ENCODE results near the gene PRRC2B. TPM values are rescaled to one million over a fixed set of nuclear protein-coding genes. Genes with fewer than 3 reads are reported as not detected.

PRRC2B gene
- total and polyA plus RNA-seq, 2 of the 8 experiments (the other 6 are each of a cell fraction or from before 2014, with no cell fraction given): 37.3 to 249 TPM

DNA sequence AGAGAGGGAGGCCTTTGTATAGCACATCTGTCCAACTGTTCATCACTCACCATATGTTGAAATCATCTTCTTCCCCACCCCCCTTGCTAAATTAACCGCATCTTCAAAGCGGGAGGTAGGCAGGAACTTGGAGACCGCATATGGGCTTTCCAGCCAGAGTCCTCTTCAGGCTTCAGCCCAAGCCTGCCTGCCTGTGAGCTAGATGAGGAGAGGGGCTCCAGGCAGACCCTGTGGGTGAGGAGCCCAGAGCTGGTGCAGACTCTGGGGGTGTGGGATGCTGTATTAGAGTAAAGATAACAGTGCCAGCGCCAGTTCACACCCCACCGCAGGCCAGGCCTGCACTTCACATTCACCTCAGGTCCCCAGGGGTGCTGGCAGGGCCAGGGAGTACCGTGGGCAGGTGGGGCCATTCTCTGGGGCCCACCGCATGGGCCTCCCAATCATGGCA lies 16.2 kb downstream of the PRRC2B start (continued):
- TF ChIP-seq, protein P1, sequence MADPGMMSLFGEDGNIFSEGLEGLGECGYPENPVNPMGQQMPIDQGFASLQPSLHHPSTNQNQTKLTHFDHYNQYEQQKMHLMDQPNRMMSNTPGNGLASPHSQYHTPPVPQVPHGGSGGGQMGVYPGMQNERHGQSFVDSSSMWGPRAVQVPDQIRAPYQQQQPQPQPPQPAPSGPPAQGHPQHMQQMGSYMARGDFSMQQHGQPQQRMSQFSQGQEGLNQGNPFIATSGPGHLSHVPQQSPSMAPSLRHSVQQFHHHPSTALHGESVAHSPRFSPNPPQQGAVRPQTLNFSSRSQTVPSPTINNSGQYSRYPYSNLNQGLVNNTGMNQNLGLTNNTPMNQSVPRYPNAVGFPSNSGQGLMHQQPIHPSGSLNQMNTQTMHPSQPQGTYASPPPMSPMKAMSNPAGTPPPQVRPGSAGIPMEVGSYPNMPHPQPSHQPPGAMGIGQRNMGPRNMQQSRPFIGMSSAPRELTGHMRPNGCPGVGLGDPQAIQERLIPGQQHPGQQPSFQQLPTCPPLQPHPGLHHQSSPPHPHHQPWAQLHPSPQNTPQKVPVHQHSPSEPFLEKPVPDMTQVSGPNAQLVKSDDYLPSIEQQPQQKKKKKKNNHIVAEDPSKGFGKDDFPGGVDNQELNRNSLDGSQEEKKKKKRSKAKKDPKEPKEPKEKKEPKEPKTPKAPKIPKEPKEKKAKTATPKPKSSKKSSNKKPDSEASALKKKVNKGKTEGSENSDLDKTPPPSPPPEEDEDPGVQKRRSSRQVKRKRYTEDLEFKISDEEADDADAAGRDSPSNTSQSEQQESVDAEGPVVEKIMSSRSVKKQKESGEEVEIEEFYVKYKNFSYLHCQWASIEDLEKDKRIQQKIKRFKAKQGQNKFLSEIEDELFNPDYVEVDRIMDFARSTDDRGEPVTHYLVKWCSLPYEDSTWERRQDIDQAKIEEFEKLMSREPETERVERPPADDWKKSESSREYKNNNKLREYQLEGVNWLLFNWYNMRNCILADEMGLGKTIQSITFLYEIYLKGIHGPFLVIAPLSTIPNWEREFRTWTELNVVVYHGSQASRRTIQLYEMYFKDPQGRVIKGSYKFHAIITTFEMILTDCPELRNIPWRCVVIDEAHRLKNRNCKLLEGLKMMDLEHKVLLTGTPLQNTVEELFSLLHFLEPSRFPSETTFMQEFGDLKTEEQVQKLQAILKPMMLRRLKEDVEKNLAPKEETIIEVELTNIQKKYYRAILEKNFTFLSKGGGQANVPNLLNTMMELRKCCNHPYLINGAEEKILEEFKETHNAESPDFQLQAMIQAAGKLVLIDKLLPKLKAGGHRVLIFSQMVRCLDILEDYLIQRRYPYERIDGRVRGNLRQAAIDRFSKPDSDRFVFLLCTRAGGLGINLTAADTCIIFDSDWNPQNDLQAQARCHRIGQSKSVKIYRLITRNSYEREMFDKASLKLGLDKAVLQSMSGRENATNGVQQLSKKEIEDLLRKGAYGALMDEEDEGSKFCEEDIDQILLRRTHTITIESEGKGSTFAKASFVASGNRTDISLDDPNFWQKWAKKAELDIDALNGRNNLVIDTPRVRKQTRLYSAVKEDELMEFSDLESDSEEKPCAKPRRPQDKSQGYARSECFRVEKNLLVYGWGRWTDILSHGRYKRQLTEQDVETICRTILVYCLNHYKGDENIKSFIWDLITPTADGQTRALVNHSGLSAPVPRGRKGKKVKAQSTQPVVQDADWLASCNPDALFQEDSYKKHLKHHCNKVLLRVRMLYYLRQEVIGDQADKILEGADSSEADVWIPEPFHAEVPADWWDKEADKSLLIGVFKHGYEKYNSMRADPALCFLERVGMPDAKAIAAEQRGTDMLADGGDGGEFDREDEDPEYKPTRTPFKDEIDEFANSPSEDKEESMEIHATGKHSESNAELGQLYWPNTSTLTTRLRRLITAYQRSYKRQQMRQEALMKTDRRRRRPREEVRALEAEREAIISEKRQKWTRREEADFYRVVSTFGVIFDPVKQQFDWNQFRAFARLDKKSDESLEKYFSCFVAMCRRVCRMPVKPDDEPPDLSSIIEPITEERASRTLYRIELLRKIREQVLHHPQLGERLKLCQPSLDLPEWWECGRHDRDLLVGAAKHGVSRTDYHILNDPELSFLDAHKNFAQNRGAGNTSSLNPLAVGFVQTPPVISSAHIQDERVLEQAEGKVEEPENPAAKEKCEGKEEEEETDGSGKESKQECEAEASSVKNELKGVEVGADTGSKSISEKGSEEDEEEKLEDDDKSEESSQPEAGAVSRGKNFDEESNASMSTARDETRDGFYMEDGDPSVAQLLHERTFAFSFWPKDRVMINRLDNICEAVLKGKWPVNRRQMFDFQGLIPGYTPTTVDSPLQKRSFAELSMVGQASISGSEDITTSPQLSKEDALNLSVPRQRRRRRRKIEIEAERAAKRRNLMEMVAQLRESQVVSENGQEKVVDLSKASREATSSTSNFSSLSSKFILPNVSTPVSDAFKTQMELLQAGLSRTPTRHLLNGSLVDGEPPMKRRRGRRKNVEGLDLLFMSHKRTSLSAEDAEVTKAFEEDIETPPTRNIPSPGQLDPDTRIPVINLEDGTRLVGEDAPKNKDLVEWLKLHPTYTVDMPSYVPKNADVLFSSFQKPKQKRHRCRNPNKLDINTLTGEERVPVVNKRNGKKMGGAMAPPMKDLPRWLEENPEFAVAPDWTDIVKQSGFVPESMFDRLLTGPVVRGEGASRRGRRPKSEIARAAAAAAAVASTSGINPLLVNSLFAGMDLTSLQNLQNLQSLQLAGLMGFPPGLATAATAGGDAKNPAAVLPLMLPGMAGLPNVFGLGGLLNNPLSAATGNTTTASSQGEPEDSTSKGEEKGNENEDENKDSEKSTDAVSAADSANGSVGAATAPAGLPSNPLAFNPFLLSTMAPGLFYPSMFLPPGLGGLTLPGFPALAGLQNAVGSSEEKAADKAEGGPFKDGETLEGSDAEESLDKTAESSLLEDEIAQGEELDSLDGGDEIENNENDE (IDR thresholded peaks at IDR 0.05; ENCODE audit: insufficient replicate concordance, low read length): no peak
- TF ChIP-seq EZH2 (IDR thresholded peaks at IDR 0.05; ENCODE audit: low read depth, low read length, severe bottlenecking): no peak
- TF ChIP-seq, protein P2, sequence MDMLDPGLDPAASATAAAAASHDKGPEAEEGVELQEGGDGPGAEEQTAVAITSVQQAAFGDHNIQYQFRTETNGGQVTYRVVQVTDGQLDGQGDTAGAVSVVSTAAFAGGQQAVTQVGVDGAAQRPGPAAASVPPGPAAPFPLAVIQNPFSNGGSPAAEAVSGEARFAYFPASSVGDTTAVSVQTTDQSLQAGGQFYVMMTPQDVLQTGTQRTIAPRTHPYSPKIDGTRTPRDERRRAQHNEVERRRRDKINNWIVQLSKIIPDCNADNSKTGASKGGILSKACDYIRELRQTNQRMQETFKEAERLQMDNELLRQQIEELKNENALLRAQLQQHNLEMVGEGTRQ (IDR thresholded peaks at IDR 0.05; ENCODE audit: low read length): no peak
- TF ChIP-seq GTF2F1 (IDR thresholded peaks at IDR 0.05; ENCODE audit: borderline replicate concordance, low read depth, low read length): no peak
- no peak for TF ChIP-seq KDM4A (IDR thresholded peaks at IDR 0.05; ENCODE audit: low read depth, low read length, severe bottlenecking)
- no peak for TF ChIP-seq NANOG (IDR thresholded peaks at IDR 0.05; ENCODE audit: insufficient read depth, low read depth, low read length, poor library complexity, severe bottlenecking)
- TF ChIP-seq SAP30 (IDR thresholded peaks at IDR 0.05; ENCODE audit: insufficient read depth, insufficient replicate concordance, low read length): no peak
- no peak for TF ChIP-seq RFX5 (IDR thresholded peaks at IDR 0.05; ENCODE audit: borderline replicate concordance, low read depth, low read length)
- TF ChIP-seq SP4 (IDR thresholded peaks at IDR 0.05; ENCODE audit: low read length): no peak
- no peak for TF ChIP-seq CREB1 (IDR thresholded peaks at IDR 0.05)

Data from H1 (cell line).